Measurements from ENCODE around the gene C2CD4C. TPM values are rescaled to one million over a fixed set of nuclear protein-coding genes. Genes with fewer than 3 reads are reported as not detected.
"Not testable (repeated sequence)": the region's sequence is repeated elsewhere in the genome, so short reads cannot be mapped to it uniquely, and the experiment has no call there.

The C2CD4C gene
- polyA plus RNA-seq, 1 donor = 1.3 TPM

- DNase-seq = no peak
These were observed 44.3 kb downstream of the C2CD4C start for GRCh38 chr19:364496-365287.

GRCh38 chr19:362683-363082, 46.3 kb downstream of the C2CD4C start:
- no peak for DNase-seq

DNA sequence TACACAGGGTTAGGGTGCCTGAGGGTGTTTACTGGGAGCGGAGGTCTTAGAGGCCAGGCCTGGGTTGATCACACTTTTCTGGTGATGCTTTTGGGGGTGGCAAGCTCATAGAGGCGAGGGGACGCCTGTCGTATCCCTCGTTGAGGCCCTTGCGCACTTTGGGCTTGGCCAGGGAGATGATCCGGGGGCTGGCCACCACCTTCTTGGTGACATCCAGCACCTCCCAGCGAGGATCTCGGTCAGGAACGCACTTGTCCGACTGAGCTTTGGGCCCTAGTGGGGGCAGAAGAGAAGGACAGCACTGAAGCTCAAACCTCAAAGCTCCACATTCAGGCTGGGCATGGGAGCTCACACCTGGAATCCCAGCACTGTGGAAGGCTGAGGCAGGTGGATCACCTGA, 46.8 kb downstream of the C2CD4C start:
- no peak for DNase-seq

- no peak for DNase-seq
These were observed 49.4 kb downstream of the C2CD4C start for GRCh38 chr19:359653-359925.

DNA sequence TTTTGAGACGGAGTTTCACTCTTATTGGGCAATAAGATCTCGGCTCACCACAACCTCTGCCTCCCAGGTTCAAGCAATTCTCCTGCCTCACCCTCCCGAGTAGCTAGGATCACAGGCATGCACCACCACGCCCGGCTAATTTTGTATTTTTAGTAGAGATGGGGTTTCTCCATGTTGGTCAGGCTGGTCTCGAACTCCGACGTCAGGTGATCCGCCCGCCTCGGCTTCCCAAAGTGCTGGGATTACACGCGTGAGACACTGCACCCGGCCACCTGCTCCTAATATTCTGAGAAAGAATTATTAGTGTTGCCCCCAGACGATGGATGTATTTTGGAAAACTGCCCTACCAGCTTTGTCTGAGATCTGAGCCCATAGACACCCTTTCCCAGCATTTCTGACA, 53.4 kb downstream of the C2CD4C start:
- not testable (repeated sequence) for DNase-seq

Other genes starting within 250 kb of the C2CD4C start
- gene PLPP2, start 117.7 kb downstream of the C2CD4C start, polyA plus RNA-seq (ENCODE audit: insufficient read length) = 0.26 TPM
- gene MIER2, start 64.4 kb downstream of the C2CD4C start, polyA plus RNA-seq (ENCODE audit: insufficient read length) = 34.9 TPM
- gene SHC2, start 51.9 kb upstream of the C2CD4C start, polyA plus RNA-seq (ENCODE audit: insufficient read length) = 39.7 TPM
- 11.9 TPM for gene MADCAM1, start 87.3 kb upstream of the C2CD4C start, polyA plus RNA-seq (ENCODE audit: insufficient read length)
- 10.1 TPM for gene TPGS1, start 98.3 kb upstream of the C2CD4C start, polyA plus RNA-seq (ENCODE audit: insufficient read length)
- 78.5 TPM for gene CDC34, start 122.6 kb upstream of the C2CD4C start, polyA plus RNA-seq (ENCODE audit: insufficient read length)
- gene GZMM, start 134.9 kb upstream of the C2CD4C start, polyA plus RNA-seq (ENCODE audit: insufficient read length) = 0.21 TPM
- gene BSG, start 163.4 kb upstream of the C2CD4C start, polyA plus RNA-seq (ENCODE audit: insufficient read length) = 227 TPM
- gene HCN2, start 180.7 kb upstream of the C2CD4C start, polyA plus RNA-seq (ENCODE audit: insufficient read length) = 0.09 TPM
- gene POLRMT, start 224.4 kb upstream of the C2CD4C start, polyA plus RNA-seq (ENCODE audit: insufficient read length) = 36.0 TPM
- gene FGF22, start 230.7 kb upstream of the C2CD4C start, polyA plus RNA-seq (ENCODE audit: insufficient read length) = 0.28 TPM